HFFc6 (cell line): ENCODE data around the gene FCER1G. TPM values are rescaled to one million over a fixed set of nuclear protein-coding genes. Genes with fewer than 3 reads are reported as not detected.

Experiments
- DNase-seq: peaks from one replicate; pipeline ENCODE4 v3.0.0-alpha.2; 2018
- H3K27ac Mint-ChIP-seq: 2 replicates; pipeline ENCODE4 v1.8.0; 2020; ENCODE audit warnings: mild to moderate bottlenecking, mixed read lengths
- H3K27me3 Mint-ChIP-seq: 2 replicates; pipeline ENCODE4 v1.8.0; 2021; ENCODE audit warnings: mild to moderate bottlenecking, moderate library complexity, mixed read lengths; ENCODE audit not compliant: insufficient read depth
- H3K36me3 Mint-ChIP-seq: 2 replicates; pipeline ENCODE4 v1.8.0; 2021; ENCODE audit warnings: low read depth, mixed read lengths
- H3K4me1 Mint-ChIP-seq: 2 replicates; pipeline ENCODE4 v1.8.0; 2020; ENCODE audit warnings: low read depth, mixed read lengths
- H3K4me3 Mint-ChIP-seq: 2 replicates; pipeline ENCODE4 v1.8.0; 2020; ENCODE audit warnings: mild to moderate bottlenecking, moderate library complexity, mixed read lengths
- H3K9me3 Mint-ChIP-seq: 2 replicates; pipeline ENCODE4 v1.8.0; 2020; ENCODE audit warnings: mild to moderate bottlenecking, mixed read lengths
- total RNA-seq, 6 experiments: library from RNA; stranded (reverse); fragmentation: NEBNext Ultra II Directional; extraction: Animal tissue kit (Norgen Biotek cat#: 25700); gene quantifications; 2 replicates in 1 of 6; 3 replicates in 5 of 6; pipeline ENCODE4 v1.2.3, GENCODE V29; 2021
- TF ChIP-seq, protein P1 (sequence below): fragments of 200-600 bp; sonication (generic); IDR thresholded peaks from 2 replicates; pipeline ENCODE4 v1.5.0; 2021; ENCODE audit warnings: antibody characterized with exemption, mild to moderate bottlenecking

FCER1G gene
- total RNA-seq, 6 experiments from 2014 or later: 0.33 to 1.0 (median 0.53) TPM; not detected in 1

DNA sequence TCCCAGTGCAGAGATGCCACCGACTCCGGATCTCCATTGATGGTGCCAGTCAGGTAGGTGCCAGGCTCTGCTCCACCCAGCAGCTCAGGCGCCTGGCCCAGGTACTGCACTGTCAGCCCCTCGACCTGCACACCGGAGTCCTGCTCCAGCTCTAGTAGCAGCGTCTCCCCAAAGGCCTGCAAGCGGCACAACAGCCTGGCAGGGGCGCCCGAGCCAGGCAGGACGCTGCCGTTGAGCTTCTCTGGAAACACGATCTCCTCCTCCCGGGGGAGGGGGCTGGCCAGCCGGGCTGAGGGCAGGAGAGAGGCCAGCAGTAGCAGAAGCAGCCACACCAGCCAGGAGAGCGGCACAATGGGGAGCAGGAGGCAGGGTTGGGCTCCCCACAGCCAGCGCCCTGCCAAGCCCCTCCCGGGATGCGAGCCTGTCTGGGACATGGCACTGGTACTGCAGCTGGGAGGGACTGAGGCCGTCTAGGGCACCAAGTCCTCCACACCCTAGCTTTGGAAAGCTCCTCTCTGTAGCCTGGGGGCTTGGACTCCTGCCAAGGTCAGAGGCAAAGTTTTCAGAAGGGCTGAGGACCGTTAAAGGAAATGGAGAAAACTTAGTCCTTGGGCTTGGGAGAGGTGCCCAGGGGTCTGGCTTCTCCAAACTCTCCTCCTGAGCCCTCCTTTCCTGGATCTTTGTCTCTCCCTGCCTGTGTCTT, 16.8 kb upstream of the FCER1G start:
- Mint-ChIP-seq H3K27ac (peak overlapping the region; percentile 86), H3K36me3 (peaks cover 3% of the 10 kb centered on the region; the same call in 1 of the 2 replicates), H3K9me3 (no peaks in the 10 kb centered on the region), H3K4me3 (peak overlapping the region; percentile 81), H3K27me3 (peaks cover 5% of the 10 kb centered on the region), H3K4me1 (peaks cover 56% of the 10 kb centered on the region)
- TF ChIP-seq, protein P1, sequence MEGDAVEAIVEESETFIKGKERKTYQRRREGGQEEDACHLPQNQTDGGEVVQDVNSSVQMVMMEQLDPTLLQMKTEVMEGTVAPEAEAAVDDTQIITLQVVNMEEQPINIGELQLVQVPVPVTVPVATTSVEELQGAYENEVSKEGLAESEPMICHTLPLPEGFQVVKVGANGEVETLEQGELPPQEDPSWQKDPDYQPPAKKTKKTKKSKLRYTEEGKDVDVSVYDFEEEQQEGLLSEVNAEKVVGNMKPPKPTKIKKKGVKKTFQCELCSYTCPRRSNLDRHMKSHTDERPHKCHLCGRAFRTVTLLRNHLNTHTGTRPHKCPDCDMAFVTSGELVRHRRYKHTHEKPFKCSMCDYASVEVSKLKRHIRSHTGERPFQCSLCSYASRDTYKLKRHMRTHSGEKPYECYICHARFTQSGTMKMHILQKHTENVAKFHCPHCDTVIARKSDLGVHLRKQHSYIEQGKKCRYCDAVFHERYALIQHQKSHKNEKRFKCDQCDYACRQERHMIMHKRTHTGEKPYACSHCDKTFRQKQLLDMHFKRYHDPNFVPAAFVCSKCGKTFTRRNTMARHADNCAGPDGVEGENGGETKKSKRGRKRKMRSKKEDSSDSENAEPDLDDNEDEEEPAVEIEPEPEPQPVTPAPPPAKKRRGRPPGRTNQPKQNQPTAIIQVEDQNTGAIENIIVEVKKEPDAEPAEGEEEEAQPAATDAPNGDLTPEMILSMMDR: no peak
- peak; percentile 32 for DNase-seq

DNA sequence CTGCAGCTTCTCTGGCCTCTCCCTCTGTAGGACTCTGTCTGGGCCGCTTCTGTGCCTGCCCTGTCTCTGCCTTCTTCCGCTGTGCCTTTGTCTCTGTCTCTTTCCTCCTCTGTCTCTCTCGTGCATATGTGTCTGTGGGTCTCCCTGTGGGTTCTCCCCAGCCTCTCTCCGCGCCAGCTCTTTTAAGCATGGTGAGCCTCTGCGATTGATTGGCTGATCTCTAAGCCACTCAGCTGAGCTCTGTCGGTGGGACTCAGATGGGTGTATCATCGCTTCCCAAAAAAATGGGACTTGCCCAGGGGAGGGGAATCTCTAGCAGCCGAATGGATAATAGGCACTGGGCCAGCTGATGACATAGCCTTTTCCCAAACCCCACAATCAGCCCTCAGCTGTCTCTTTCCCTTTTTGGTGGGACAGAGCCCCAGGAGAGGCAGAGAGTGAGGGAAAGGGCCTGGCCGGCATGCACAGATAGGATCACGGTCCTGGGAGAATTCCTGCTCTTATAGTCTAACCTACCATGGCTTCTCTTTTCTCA, 16.1 kb upstream of the FCER1G start, which contains the start of gene ADAMTS4:
TSS of gene ADAMTS4 (minus strand) at position 158 of the 535 bp plus-strand sequence. CDS start 427 bp downstream, outside the sequence.
- H3K4me1 Mint-ChIP-seq: peaks cover 61% of the 10 kb centered on the region
- H3K4me3 Mint-ChIP-seq: peak within 1 kb of the TSS; percentile 81
- peaks cover 5% of the 10 kb centered on the region for H3K27me3 Mint-ChIP-seq
- TF ChIP-seq, protein P1: no peak
- peaks cover 7% of the 10 kb centered on the region for H3K36me3 Mint-ChIP-seq
- H3K27ac Mint-ChIP-seq: peak within 1 kb of the TSS; percentile 99
- H3K9me3 Mint-ChIP-seq: no peaks in the 10 kb centered on the region
- peak; percentile 82 for DNase-seq

DNA sequence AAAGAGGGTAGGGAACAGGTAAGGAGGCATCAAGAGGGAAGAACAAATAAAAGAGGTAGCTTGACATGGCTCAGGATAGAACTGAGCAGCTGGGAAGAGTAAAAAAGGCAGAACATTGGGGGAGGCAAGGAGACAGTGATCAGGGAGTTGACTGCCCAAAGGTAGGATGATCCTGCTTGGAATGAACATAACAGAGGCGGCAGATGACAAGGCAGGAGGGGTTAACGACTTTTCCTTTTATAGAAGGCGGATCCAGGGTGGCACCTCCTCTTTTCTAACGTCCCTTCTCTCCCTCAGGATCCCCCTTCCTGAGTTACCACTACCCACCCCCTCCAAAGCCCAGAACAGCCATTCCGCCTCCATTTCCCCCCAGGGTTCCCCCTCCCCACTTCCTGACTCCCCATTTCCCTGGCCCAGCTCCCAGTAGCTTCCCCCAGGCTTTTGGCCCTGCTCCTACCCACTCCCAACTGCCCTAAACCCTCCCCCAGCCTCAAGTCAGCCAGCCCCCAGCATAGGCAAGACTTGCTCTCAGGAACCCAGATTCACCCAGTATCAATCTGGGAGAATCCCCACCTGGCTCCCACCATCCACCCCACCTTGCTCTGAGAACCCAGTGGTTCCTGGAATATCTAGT, 15.5 kb upstream of the FCER1G start:
- Mint-ChIP-seq H3K27me3 (peaks cover 5% of the 10 kb centered on the region), H3K36me3 (peaks cover 13% of the 10 kb centered on the region), H3K4me1 (peaks cover 67% of the 10 kb centered on the region), H3K9me3 (no peaks in the 10 kb centered on the region), H3K27ac (peak overlapping the region; percentile 99), H3K4me3 (peak overlapping the region; percentile 81; the same call in 1 of the 2 replicates)
- TF ChIP-seq, protein P1: no peak
- DNase-seq: no peak

DNA sequence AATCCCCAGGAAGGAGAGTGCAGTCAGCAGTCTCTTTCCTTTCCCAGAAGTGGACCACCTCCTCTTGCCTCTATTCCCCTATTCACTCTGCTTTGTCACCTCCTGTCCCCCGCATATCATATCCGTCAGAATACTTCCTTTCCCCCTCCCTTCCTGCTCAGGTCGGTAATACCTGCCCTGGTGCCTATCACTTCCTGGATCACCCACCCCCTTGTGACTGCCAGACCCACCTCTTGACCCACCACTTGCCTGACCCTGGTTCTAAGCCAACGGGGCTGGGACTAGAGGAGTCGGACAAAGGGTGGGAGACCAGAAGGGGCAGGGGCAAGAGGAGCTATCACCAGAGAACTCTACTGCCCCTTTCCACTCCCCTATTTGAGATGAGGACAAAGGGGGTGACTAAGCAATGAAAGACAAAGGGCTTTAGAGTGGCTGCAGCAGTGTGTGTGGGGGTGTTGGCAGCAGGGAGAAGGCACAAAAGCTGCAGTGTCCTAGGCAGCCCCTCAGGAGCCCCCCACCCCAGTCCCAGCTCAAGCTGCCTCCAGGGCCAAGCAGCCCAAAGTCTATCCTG, 14.6 kb upstream of the FCER1G start:
- DNase-seq: no peak
- H3K27me3 Mint-ChIP-seq: peaks cover 5% of the 10 kb centered on the region
- H3K36me3 Mint-ChIP-seq: peaks cover 13% of the 10 kb centered on the region
- H3K27ac Mint-ChIP-seq: peak overlapping the region; percentile 99
- H3K4me1 Mint-ChIP-seq: peaks cover 74% of the 10 kb centered on the region
- no peaks in the 10 kb centered on the region for H3K9me3 Mint-ChIP-seq
- TF ChIP-seq, protein P1: no peak
- H3K4me3 Mint-ChIP-seq: no peak overlapping the region

DNA sequence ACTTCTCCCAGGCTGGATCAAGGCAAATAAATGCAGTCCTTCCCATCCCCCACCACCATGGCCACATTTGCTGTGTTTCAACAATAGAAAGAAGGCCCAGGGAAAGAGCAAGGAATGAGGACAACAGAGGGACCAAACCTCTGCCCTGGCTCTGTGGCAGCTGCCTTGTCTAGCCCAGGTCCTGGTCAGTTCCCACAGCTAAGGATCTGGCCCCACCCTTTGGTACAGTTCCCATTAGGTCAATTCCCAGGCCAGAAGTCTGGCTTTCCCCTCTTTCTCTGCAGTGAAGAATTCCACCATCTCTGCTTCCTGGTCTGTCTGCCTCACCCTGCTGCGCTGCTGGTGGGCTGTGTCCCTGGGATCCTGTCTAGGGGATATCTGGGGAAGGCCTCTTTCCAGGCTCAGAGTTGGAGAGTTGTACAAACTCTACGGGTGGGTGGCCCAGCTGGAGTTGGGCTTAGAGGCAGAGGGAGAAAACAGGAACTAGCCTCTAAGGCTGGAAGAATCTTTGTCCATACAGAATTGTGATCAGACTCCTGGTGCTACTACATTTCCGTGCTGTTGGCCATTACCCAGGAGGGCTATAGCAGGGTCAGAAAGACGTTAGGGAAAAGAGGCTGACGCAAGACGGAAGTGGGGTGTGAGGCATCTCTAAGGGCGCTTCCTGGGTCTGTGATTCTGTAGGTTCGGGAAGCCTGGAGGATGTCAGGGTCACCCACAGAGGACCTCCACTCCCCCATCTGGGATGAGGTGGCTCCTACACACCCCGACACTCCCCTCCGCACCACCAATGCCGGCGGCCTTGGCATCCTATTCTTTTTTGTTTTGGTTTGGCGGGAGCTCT, 13.9 kb upstream of the FCER1G start:
- TF ChIP-seq, protein P1: no peak
- peaks cover 5% of the 10 kb centered on the region for H3K27me3 Mint-ChIP-seq
- DNase-seq: peak; percentile 44

More for the DNA sequence above, 13.9 kb upstream of the FCER1G start:
- Mint-ChIP-seq H3K4me1 (peaks cover 81% of the 10 kb centered on the region), H3K27ac (peak overlapping the region; percentile 99), H3K9me3 (no peaks in the 10 kb centered on the region), H3K36me3 (peaks cover 15% of the 10 kb centered on the region), H3K4me3 (peak overlapping the region; percentile 95)
